Small intestine (tissue), 16 donors: ENCODE data around the gene MMP3. TPM values are rescaled to one million over a fixed set of nuclear protein-coding genes. Genes with fewer than 3 reads are reported as not detected.

Experiments
- DNase-seq, 2 donors: peaks; one replicate each; pipeline versions ENCODE4 v3.0.0 to v3.0.0-alpha.2; 2013
- FAIRE-seq: peaks from 2 replicates; lab custom pipeline; 2012; peaks lifted over from hg19 to GRCh38; lab: Jason Lieb, UNC
- H3K27ac ChIP-seq, 3 donors: one replicate each; pipeline ENCODE4 v1.5.1; 2013; ENCODE audit warnings: low read length in 2 of 3, mild to moderate bottlenecking in 2 of 3, control low read depth in 1 of 3, inconsistent platforms in 1 of 3, low read depth in 1 of 3, moderate library complexity in 1 of 3
- H3K27me3 ChIP-seq, 3 donors: one replicate each; pipeline ENCODE4 v1.6.1; 2013; ENCODE audit warnings: low read length in 3 of 3, inconsistent platforms in 1 of 3; ENCODE audit not compliant: control insufficient read depth in 3 of 3, insufficient read depth in 3 of 3
- H3K36me3 ChIP-seq, 3 donors: one replicate each; pipeline ENCODE4 v1.6.1; 2013; ENCODE audit warnings: low read length in 3 of 3, inconsistent platforms in 1 of 3, low read depth in 1 of 3, mild to moderate bottlenecking in 1 of 3, moderate library complexity in 1 of 3; ENCODE audit not compliant: control insufficient read depth in 3 of 3, insufficient read depth in 2 of 3
- H3K4me1 ChIP-seq, 3 donors: one replicate each; pipeline ENCODE4 v1.6.1; 2013; ENCODE audit warnings: low read length in 2 of 3, inconsistent platforms in 1 of 3, low read depth in 1 of 3, mild to moderate bottlenecking in 1 of 3, moderate library complexity in 1 of 3; ENCODE audit not compliant: control insufficient read depth in 3 of 3, insufficient read depth in 2 of 3
- H3K4me3 ChIP-seq, 3 donors: one replicate each; pipeline ENCODE4 v1.5.1; 2013; ENCODE audit warnings: low read length in 3 of 3, control low read depth in 1 of 3, inconsistent platforms in 1 of 3, low read depth in 1 of 3, mild to moderate bottlenecking in 1 of 3, moderate library complexity in 1 of 3
- H3K9me3 ChIP-seq, 2 donors: one replicate each; pipeline ENCODE4 v1.6.1; 2013; ENCODE audit warnings: low read depth in 1 of 2, low read length in 1 of 2; ENCODE audit not compliant: control insufficient read depth in 2 of 2, insufficient read depth in 1 of 2
- WGBS, 3 donors: extraction: QIAGEN DNeasy Blood & Tissue Kit; methylation state at CpG; one replicate each; pipeline ENCODE4 v1.1.7; 2013; 5-methylcytosine and 5-hydroxymethylcytosine counted together
- long read RNA-seq, 10 donors: transcript quantifications; one replicate each; lab custom pipeline, GENCODE V29; 2026
- polyA plus RNA-seq, 4 donors: library from polyadenylated mRNA; stranded (reverse) in 3 of 4; unstranded in 1 of 4; fragments of 200-250 nt in 3 of 4; fragments of 120-200 nt in 1 of 4; gene quantifications; one replicate each; pipeline versions ENCODE4 v1.2.1 to v1.2.3, GENCODE V29; 2013
- donor health status: healthy with polysubstance abuse.
- donor health status: control.
- donor health status: control.
- donor health status: Bipolar disorder and iron deficiency.
- donor health status: healthy.

The MMP3 gene
- polyA plus RNA-seq = 10 to 100 TPM in 1 of 4 donors, 1 to 10 TPM in 1, under 1 TPM in 1, not detected in 1; 0.03 to 28.2 (median 1.1) TPM
- long read RNA-seq, donor 1 = 0 reads
- long read RNA-seq, donor 2 = 0 reads
- long read RNA-seq, donor 3 = 0 reads
- long read RNA-seq, donor 4 = 0 reads
- long read RNA-seq, donor 5 = 0 reads
- long read RNA-seq, donor 6 = 0 reads
- long read RNA-seq, donor 7 = 0 reads
- long read RNA-seq, donor 8 = 0 reads
- long read RNA-seq, donor 9 = 0 reads
- long read RNA-seq, donor 10 = 0 reads

- FAIRE-seq (no peak), DNase-seq (no peak)
- WGBS, 3 donors = 77 to 95% (median 79%) methylated on average over 4 of the region's 4 CpGs
- H3K9me3 ChIP-seq = no peaks in the 10 kb centered on the region
- H3K27ac ChIP-seq = no peak within 1 kb of the TSS
- H3K27me3 ChIP-seq = no peaks in the 10 kb centered on the region
- no peaks in the 10 kb centered on the region for H3K36me3 ChIP-seq
- no peak within 1 kb of the TSS for H3K4me3 ChIP-seq
- H3K4me1 ChIP-seq = peaks cover 0 to 3% (median 3%) of the 10 kb centered on the region in 3 donors
Measured at GRCh38 chr11:102843489-102843888, at the start of gene MMP3. MMP3 (minus strand) TSS chr11:102843609; CDS start chr11:102843546, 63 bp downstream.

GRCh38 chr11:102891736-102892135 is 48.3 kb upstream of the MMP3 start:
- 92 to 96% (median 95%) methylated on average over 1 of the region's 1 CpG for WGBS, 3 donors
- FAIRE-seq (no peak), DNase-seq (no peak)
- Histone ChIP-seq H3K36me3 (no peaks in the 10 kb centered on the region), H3K4me1 (no peaks in the 10 kb centered on the region), H3K9me3 (peaks cover 0 to 10% of the 10 kb centered on the region in 2 donors), H3K4me3 (no peak overlapping the region), H3K27ac (no peak overlapping the region), H3K27me3 (peaks cover 0 to 2% (median 0%) of the 10 kb centered on the region in 3 donors)

- Histone ChIP-seq H3K27ac (no peak overlapping the region), H3K27me3 (no peaks in the 10 kb centered on the region), H3K36me3 (no peaks in the 10 kb centered on the region), H3K4me3 (no peak overlapping the region), H3K9me3 (no peaks in the 10 kb centered on the region), H3K4me1 (no peaks in the 10 kb centered on the region)
- FAIRE-seq (no peak), DNase-seq (no peak)
- 78 to 83% (median 79%) methylated on average over 6 of the region's 6 CpGs for WGBS, 3 donors
Measured at GRCh38 chr11:102886999-102887398, 43.6 kb upstream of the MMP3 start.

- no peak for FAIRE-seq
- no peak overlapping the region for H3K4me3 ChIP-seq
- no peaks in the 10 kb centered on the region for H3K4me1 ChIP-seq
- WGBS, 3 donors = 74 to 87% (median 77%) methylated on average over 3 of the region's 3 CpGs
- no peaks in the 10 kb centered on the region for H3K9me3 ChIP-seq
- no peaks in the 10 kb centered on the region for H3K27me3 ChIP-seq
- H3K36me3 ChIP-seq = no peaks in the 10 kb centered on the region
- DNase-seq = no peak
- no peak overlapping the region for H3K27ac ChIP-seq
Measured at GRCh38 chr11:102883141-102883540, 39.7 kb upstream of the MMP3 start.

GRCh38 chr11:102882389-102883024 is 39.1 kb upstream of the MMP3 start:
- no peak for FAIRE-seq
- H3K9me3 ChIP-seq = no peaks in the 10 kb centered on the region
- H3K27ac ChIP-seq = no peak overlapping the region
- WGBS, 3 donors = 81 to 90% (median 89%) methylated on average over 4 of the region's 4 CpGs
- H3K4me3 ChIP-seq = no peak overlapping the region
- H3K4me1 ChIP-seq = no peaks in the 10 kb centered on the region
- peak in 1 of 2 donors; percentile 5 for DNase-seq
- no peaks in the 10 kb centered on the region for H3K36me3 ChIP-seq
- no peaks in the 10 kb centered on the region for H3K27me3 ChIP-seq

GRCh38 chr11:102879801-102880200 is 36.4 kb upstream of the MMP3 start:
- Histone ChIP-seq H3K9me3 (no peaks in the 10 kb centered on the region), H3K27me3 (no peaks in the 10 kb centered on the region), H3K27ac (no peak overlapping the region), H3K4me1 (no peaks in the 10 kb centered on the region), H3K36me3 (no peaks in the 10 kb centered on the region), H3K4me3 (no peak overlapping the region)
- DNase-seq = no peak
- 82 to 95% (median 86%) methylated on average over 5 of the region's 5 CpGs for WGBS, 3 donors
- no peak for FAIRE-seq

- FAIRE-seq (no peak), DNase-seq (no peak)
- no peaks in the 10 kb centered on the region for H3K36me3 ChIP-seq
- no peak overlapping the region for H3K27ac ChIP-seq
- no peaks in the 10 kb centered on the region for H3K9me3 ChIP-seq
- H3K4me1 ChIP-seq = no peaks in the 10 kb centered on the region
- H3K27me3 ChIP-seq = no peaks in the 10 kb centered on the region
- WGBS, 3 donors = 81 to 99% (median 91%) methylated on average over 2 of the region's 2 CpGs
- no peak overlapping the region for H3K4me3 ChIP-seq
Measured at GRCh38 chr11:102878595-102878994, 35.2 kb upstream of the MMP3 start.

- Histone ChIP-seq H3K27ac (no peak within 1 kb of the TSS), H3K4me3 (no peak within 1 kb of the TSS), H3K4me1 (no peaks in the 10 kb centered on the region), H3K27me3 (no peaks in the 10 kb centered on the region), H3K36me3 (no peaks in the 10 kb centered on the region), H3K9me3 (no peaks in the 10 kb centered on the region)
- WGBS, 3 donors = 49 to 64% (median 57%) methylated on average over 4 of the region's 4 CpGs
- no peak for DNase-seq
- FAIRE-seq = no peak
Measured at GRCh38 chr11:102874852-102875251, 31.4 kb upstream of the MMP3 start, which contains the start of gene MMP12. MMP12 (minus strand) TSS chr11:102874982; CDS start chr11:102874937, 45 bp downstream.
